Kidney epithelial cell (primary cell): ENCODE data around the gene COL28A1. TPM values are rescaled to one million over a fixed set of nuclear protein-coding genes. Genes with fewer than 3 reads are reported as not detected.

Source experiments
- DNase-seq: peaks from one replicate; pipeline ENCODE4 v3.0.0-alpha.2; 2010; ENCODE audit warnings: low read depth
- H3K27me3 ChIP-seq: 2 replicates; pipeline ENCODE4 v1.6.0; 2011; ENCODE audit warnings: low read length; ENCODE audit not compliant: control insufficient read depth, insufficient read depth
- H3K36me3 ChIP-seq: 2 replicates; pipeline ENCODE4 v1.5.1; 2011; ENCODE audit warnings: low read length; ENCODE audit not compliant: control insufficient read depth, insufficient read depth
- H3K4me3 ChIP-seq: 2 replicates; pipeline ENCODE4 v1.5.1; 2011; ENCODE audit warnings: low read depth, mild to moderate bottlenecking, control low read depth, low read length
- CTCF ChIP-seq: IDR thresholded peaks from 2 replicates; pipeline ENCODE4 v1.5.1; 2011; ENCODE audit warnings: mild to moderate bottlenecking, moderate library complexity, low read length, control low read depth, inconsistent platforms; ENCODE audit not compliant: insufficient read depth, poor library complexity, severe bottlenecking
- total RNA-seq: library from RNA; depleted of rRNA; stranded (reverse); fragments of >200 nt; gene quantifications from 2 replicates; pipeline ENCODE4 v1.2.3, GENCODE V29; 2015

COL28A1 gene
- total RNA-seq, 1 donor from 2014 or later, result 0.21 TPM

- no peak for DNase-seq
- no peaks in the 10 kb centered on the region for H3K36me3 ChIP-seq
- no peak for TF ChIP-seq CTCF
- no peaks in the 10 kb centered on the region for H3K27me3 ChIP-seq
- H3K4me3 ChIP-seq, result no peak overlapping the region
Observed at GRCh38 chr7:7384228-7384627, 151.4 kb downstream of the COL28A1 start.

- no peak for DNase-seq
- no peaks in the 10 kb centered on the region for H3K36me3 ChIP-seq
- no peak for TF ChIP-seq CTCF
- no peak overlapping the region for H3K4me3 ChIP-seq
- H3K27me3 ChIP-seq, result no peaks in the 10 kb centered on the region
Observed at GRCh38 chr7:7375538-7375937, 160.1 kb downstream of the COL28A1 start.

- Histone ChIP-seq H3K27me3 (no peaks in the 10 kb centered on the region), H3K4me3 (no peak overlapping the region), H3K36me3 (no peaks in the 10 kb centered on the region)
- TF ChIP-seq CTCF, result no peak
- DNase-seq, result no peak
Observed at GRCh38 chr7:7370076-7370475, 165.6 kb downstream of the COL28A1 start.

- H3K27me3 ChIP-seq, result no peaks in the 10 kb centered on the region
- no peak for TF ChIP-seq CTCF
- no peak for DNase-seq
- no peak overlapping the region for H3K4me3 ChIP-seq
- H3K36me3 ChIP-seq, result no peaks in the 10 kb centered on the region
Observed at GRCh38 chr7:7369134-7369533, 166.5 kb downstream of the COL28A1 start.

- no peak for TF ChIP-seq CTCF
- DNase-seq, result peak; percentile 7
Observed at GRCh38 chr7:7354674-7355073, 181.0 kb downstream of the COL28A1 start.

GRCh38 chr7:7352845-7353244 lies 182.8 kb downstream of the COL28A1 start:
- DNase-seq, result no peak
- Histone ChIP-seq H3K36me3 (no peaks in the 10 kb centered on the region), H3K4me3 (no peak overlapping the region), H3K27me3 (no peaks in the 10 kb centered on the region)
- peak; percentile 22 for TF ChIP-seq CTCF

More at GRCh38 chr7:7354674-7355073, 181.0 kb downstream of the COL28A1 start:
- no peaks in the 10 kb centered on the region for H3K27me3 ChIP-seq
- H3K4me3 ChIP-seq, result no peak overlapping the region
- no peaks in the 10 kb centered on the region for H3K36me3 ChIP-seq
